ENCODE results near the gene TDP2.

TDP2 gene

GRCh38 chr6:24613361-24614042 lies 53.2 kb downstream of the TDP2 start:
- no peak for DNase-seq
- intact Hi-C loops (cut with DNase I) = no loop called here

GRCh38 chr6:24610672-24611071 lies 56.0 kb downstream of the TDP2 start:
- intact Hi-C loops (cut with DNase I) = no loop called here
- no peak for DNase-seq

GRCh38 chr6:24607310-24608105 lies 59.2 kb downstream of the TDP2 start:
- intact Hi-C loops (cut with DNase I) = no loop called here
- DNase-seq = no peak

- DNase-seq = no peak
- intact Hi-C loops (cut with DNase I) = no loop called here
Measured at GRCh38 chr6:24606200-24606930, 60.3 kb downstream of the TDP2 start.

GRCh38 chr6:24603241-24603640 lies 63.5 kb downstream of the TDP2 start:
- intact Hi-C loops (cut with DNase I) = no loop called here
- DNase-seq = no peak

- intact Hi-C loops (cut with DNase I) = no loop called here
Measured at GRCh38 chr6:24600903-24601302, 65.8 kb downstream of the TDP2 start.

More at GRCh38 chr6:24600903-24601302, 65.8 kb downstream of the TDP2 start:
- no peak for DNase-seq
